K562 (cell line): ENCODE measurements around the gene POC1B. TPM values are rescaled to one million over a fixed set of nuclear protein-coding genes. Genes with fewer than 3 reads are reported as not detected.

Source experiments
- ATAC-seq: fragments of 200-7000 bp; cut with Tn5 transposase; 3 replicates; pipeline ENCODE4 v1.9.1; 2020; ENCODE audit warnings: moderate library complexity
- BruUV-seq: library from RNA; stranded (reverse); fragments of 400-500 nt; replicated peaks from 2 replicates; lab custom pipeline; 2021; lab: Mats Ljungman, UMichigan
- CTCF ChIA-PET: fragments of 300-600 bp; formaldehyde crosslinking; extraction: SDS; loops from one replicate; lab custom pipeline; 2021; ENCODE audit warnings: low intra/inter-chr PET ratio; lab: Yijun Ruan, JAX
- POLR2A ChIA-PET: fragments of 300-600, 350-650 bp; sonication (Branson Sonifier 250); formaldehyde crosslinking; extraction: SDS; loops from one replicate; lab custom pipeline; 2021; ENCODE audit warnings: antibody characterized with exemption, inconsistent platforms; lab: Yijun Ruan, JAX
- DNase-seq, 4 experiments: peaks; one replicate each; pipeline versions ENCODE4 v3.0.0 to v3.0.0-alpha.2; 2011 to 2018; ENCODE audit warnings: low spot score in 3 of 4, mixed read lengths in 3 of 4; ENCODE audit errors: extremely low read depth in 1 of 4
- FAIRE-seq: peaks from 2 replicates; lab custom pipeline; 2011; peaks lifted over from hg19 to GRCh38; lab: Jason Lieb, UNC
- H2AFZ ChIP-seq: 2 replicates; pipeline ENCODE4 v1.6.0; 2011; ENCODE audit warnings: low read depth, low read length, control low read depth, inconsistent platforms
- H3K27ac ChIP-seq: fragments of 200-600 bp; 3 replicates; pipeline ENCODE4 v1.8.0; 2011; ENCODE audit warnings: low read depth, mild to moderate bottlenecking, control low read depth, inconsistent platforms, low read length, moderate library complexity, mixed read lengths; ENCODE audit errors: extremely low read depth
- H3K27me3 ChIP-seq, 2 experiments: fragments of 300-600 bp in 1 of 2; 2 replicates in 1 of 2; 3 replicates in 1 of 2; pipeline versions ENCODE4 v1.6.0 to v1.8.0; 2011; ENCODE audit warnings: inconsistent platforms in 2 of 2, low read length in 2 of 2, mild to moderate bottlenecking in 1 of 2, mixed read lengths in 1 of 2, moderate library complexity in 1 of 2; ENCODE audit not compliant: control insufficient read depth in 2 of 2, insufficient read depth in 2 of 2
- H3K36me3 ChIP-seq: fragments of 300-600 bp; 3 replicates; pipeline ENCODE4 v1.8.0; 2011; ENCODE audit warnings: mild to moderate bottlenecking, low read length, inconsistent platforms; ENCODE audit not compliant: control insufficient read depth, insufficient read depth
- H3K4me1 ChIP-seq, 2 experiments: fragments of 200-600 bp in 1 of 2; replicated peaks in 1 of 2; 2 replicates in 1 of 2; 3 replicates in 1 of 2; pipeline versions ENCODE4 v1.5.1 to v1.8.0; 2011; ENCODE audit warnings: inconsistent platforms in 2 of 2, low read length in 2 of 2, mild to moderate bottlenecking in 1 of 2, mixed read lengths in 1 of 2, moderate library complexity in 1 of 2; ENCODE audit not compliant: control insufficient read depth in 2 of 2, insufficient read depth in 2 of 2
- H3K4me2 ChIP-seq: 2 replicates; pipeline ENCODE4 v1.6.1; 2011; ENCODE audit warnings: low read length, control low read depth, inconsistent platforms, mixed read lengths; ENCODE audit not compliant: insufficient read depth
- H3K4me3 ChIP-seq: fragments of 200-600 bp; sonication (generic), shearing (Covaris generic); 2 replicates; pipeline ENCODE4 v1.5.1; 2016; ENCODE audit warnings: control low read depth, inconsistent platforms
- H3K79me2 ChIP-seq: fragments of 200-600 bp; 3 replicates; pipeline ENCODE4 v1.8.0; 2011; ENCODE audit warnings: low read length, inconsistent platforms; ENCODE audit not compliant: control insufficient read depth, insufficient read depth
- H3K9ac ChIP-seq, 2 experiments: 2 replicates each; pipeline versions ENCODE4 v1.6.0 to v1.6.1; 2011; ENCODE audit warnings: low read depth in 2 of 2, low read length in 2 of 2, control low read depth in 1 of 2, inconsistent platforms in 1 of 2, mild to moderate bottlenecking in 1 of 2, mixed read lengths in 1 of 2; ENCODE audit not compliant: insufficient read depth in 1 of 2
- H3K9me1 ChIP-seq: one replicate; pipeline ENCODE4 v1.6.0; 2011; ENCODE audit warnings: inconsistent platforms, mild to moderate bottlenecking, low read length, moderate library complexity; ENCODE audit not compliant: control insufficient read depth, insufficient read depth
- H3K9me3 ChIP-seq: replicated peaks from 2 replicates; pipeline ENCODE4 v1.5.1; 2011; ENCODE audit warnings: low read depth, low read length, inconsistent platforms; ENCODE audit not compliant: control insufficient read depth, insufficient read depth
- H4K20me1 ChIP-seq: replicated peaks from 2 replicates; pipeline ENCODE4 v1.6.1; 2011; ENCODE audit warnings: low read length, inconsistent platforms, mixed read lengths; ENCODE audit not compliant: control insufficient read depth, insufficient read depth
- ELF2 ChIP-seq: fragments of 250-450 bp; sonication (Bioruptor Pico); IDR thresholded peaks from 2 replicates; pipeline ENCODE4 v1.5.0; 2021; ENCODE audit warnings: mild to moderate bottlenecking
- HMGN3 ChIP-seq: IDR thresholded peaks from 2 replicates; pipeline ENCODE4 v1.6.1; 2011; ENCODE audit warnings: borderline replicate concordance, low read depth, mild to moderate bottlenecking, mixed read lengths, low read length; ENCODE audit not compliant: insufficient read length; ENCODE audit errors: extremely low read depth
- MYC ChIP-seq, 2 experiments: fragments of 250-450 bp in 1 of 2; sonication (Bioruptor Pico) in 1 of 2; IDR thresholded peaks; 2 replicates each; pipeline versions ENCODE4 v1.5.1 to v1.6.1; 2012 to 2021; ENCODE audit warnings: low read depth in 2 of 2, borderline replicate concordance in 1 of 2, improper control_type of control experiment in 1 of 2, low read length in 1 of 2, mild to moderate bottlenecking in 1 of 2, moderate library complexity in 1 of 2
- POLR2B ChIP-seq: fragments of 450-650 bp; IDR thresholded peaks from 2 replicates; pipeline ENCODE4 v1.6.1; 2018; ENCODE audit warnings: low read depth; ENCODE audit not compliant: partially characterized antibody
- SAP30 ChIP-seq: fragments of 200-600 bp; sonication (generic); IDR thresholded peaks from 2 replicates; pipeline ENCODE4 v1.6.1; 2012; ENCODE audit warnings: borderline replicate concordance, low read depth, mild to moderate bottlenecking, moderate library complexity, low read length, control low read depth, inconsistent platforms; ENCODE audit not compliant: insufficient read depth, poor library complexity, severe bottlenecking
- SIN3B ChIP-seq: fragments of 450-650 bp; IDR thresholded peaks from 2 replicates; pipeline ENCODE4 v1.6.1; 2017; ENCODE audit warnings: low read depth, mild to moderate bottlenecking, moderate library complexity
- TCFL5 ChIP-seq: fragments of 250-450 bp; sonication (Bioruptor Pico); conservative IDR thresholded peaks from 2 replicates; pipeline ENCODE4 v1.6.1; 2021; ENCODE audit warnings: mild to moderate bottlenecking, moderate library complexity, matching md5 sums
- ZNF274 ChIP-seq: IDR thresholded peaks from 2 replicates; pipeline ENCODE4 v1.6.1; 2011; ENCODE audit warnings: low read depth, mild to moderate bottlenecking, low read length, moderate library complexity, borderline replicate concordance
- ZNF740 ChIP-seq, 3 experiments: fragments of 200-800 bp in 1 of 3; sonication (Bioruptor generic) in 1 of 3; sonication (generic) in 1 of 3; formaldehyde crosslinking in 1 of 3; IDR thresholded peaks; 2 replicates each; pipeline versions ENCODE4 v1.6.1 to v1.8.0; 2016 to 2022; ENCODE audit warnings: mild to moderate bottlenecking in 2 of 3, missing compliant biosample characterization in 2 of 3, missing genetic modification characterization in 2 of 3, missing genetic modification reagents in 1 of 3
- ZNF785 ChIP-seq: fragments of 250-450 bp; sonication (Bioruptor Pico); IDR thresholded peaks from 2 replicates; pipeline ENCODE4 v1.4.0; 2020; ENCODE audit warnings: mild to moderate bottlenecking
- WGBS: fragments of 100-300 bp; shearing (Covaris generic); methylation state at CpG from one replicate; pipeline ENCODE4 v1.1.6; 2016; ENCODE audit warnings: low coverage, mixed read lengths; ENCODE audit not compliant: insufficient coverage; ENCODE audit errors: missing lambda C conversion rate; 5-methylcytosine and 5-hydroxymethylcytosine counted together
- in situ Hi-C: fragments of 300-500 bp; cut with MboI; formaldehyde crosslinking; loops from 4 replicates; pipeline ENCODE4 v1.15.0; 2018; ENCODE audit warnings: inconsistent platforms, mixed read lengths
- intact Hi-C: fragments of 100-400 bp; cut with micrococcal nuclease; formaldehyde crosslinking; loops from 2 replicates; pipeline ENCODE4 v1.14.2; 2022
- polyA plus RNA-seq, 8 experiments: library from polyadenylated mRNA; depleted of rRNA in 4 of 8; stranded (reverse) in 5 of 8; unstranded in 3 of 8; fragments of >200 nt; fragmentation: Nextera tagmentation in 2 of 8; fragmentation: Illumina TruSeq in 1 of 8; extraction: Ambion mirVana in 2 of 8; extraction: Trizol in 1 of 8; gene quantifications; 2 replicates each; pipeline versions ENCODE4 v1.2.1 to v1.2.3, GENCODE V29; 2011 to 2014; ENCODE audit warnings: inconsistent platforms in 1 of 8, missing spikeins in 1 of 8
- total RNA-seq, 7 experiments: library from RNA; depleted of rRNA in 6 of 7; stranded (reverse); fragments of >200 nt in 6 of 7; fragmentation: Illumina TruSeq in 2 of 7; extraction: Trizol in 2 of 7; gene quantifications; 2 replicates each; pipeline versions ENCODE4 v1.2.1 to v1.2.3, GENCODE V29; 2011 to 2021; ENCODE audit warnings: low replicate concordance in 1 of 7
- TF ChIP-seq, protein P1 (sequence below), 3 experiments: IDR thresholded peaks in 2 of 3; conservative IDR thresholded peaks in 1 of 3; 2 replicates each; pipeline ENCODE4 v1.5.1; 2011 to 2012; ENCODE audit warnings: low read length in 3 of 3, mild to moderate bottlenecking in 3 of 3, control low read depth in 2 of 3, improper control_type of control experiment in 1 of 3, inconsistent platforms in 1 of 3, low read depth in 1 of 3, mixed read lengths in 1 of 3, moderate library complexity in 1 of 3; ENCODE audit not compliant: insufficient read depth in 2 of 3

Gene POC1B
- total and polyA plus RNA-seq, 9 of the 15 experiments (the other 6 are each of a cell fraction or from before 2014, with no cell fraction given), result 4.5 to 16.1 (median 10.4) TPM

- TF ChIP-seq POLR2B, result no peak
- no peak for TF ChIP-seq HMGN3
- no peak for DNase-seq
- Histone ChIP-seq H3K4me1 (no peaks in the 10 kb centered on the region), H3K79me2 (no peaks in the 10 kb centered on the region), H3K4me3 (no peak overlapping the region), H3K36me3 (no peaks in the 10 kb centered on the region), H3K27ac (no peak overlapping the region), H3K9me3 (no peaks in the 10 kb centered on the region), H3K9ac (no peak overlapping the region), H4K20me1 (no peaks in the 10 kb centered on the region), H2AFZ (no peak overlapping the region), H3K4me2 (no peak overlapping the region), H3K27me3 (no peaks in the 10 kb centered on the region), H3K9me1 (no peaks in the 10 kb centered on the region)
- 0% methylated on average over 1 of the region's 1 CpG for WGBS
- in situ Hi-C loops, result no loop called here
- no peak for FAIRE-seq
- POLR2A ChIA-PET, result interaction anchor here (0.5 to 1.7 kb wide), 3 partner anchors 8 to 30 kb away, joined by 3 to 5 read pairs (median 4); no protein-coding TSS in a partner anchor
- intact Hi-C loops, result no loop called here
- no peak for ATAC-seq
- no TSS peak for BruUV-seq
- CTCF ChIA-PET, result interaction anchor here (0.6 kb wide), 1 partner anchor 232 kb away, joined by 4 read pairs; no protein-coding TSS in a partner anchor
These were observed 26.5 kb upstream of the POC1B start for GRCh38 chr12:89552376-89552775.

DNA sequence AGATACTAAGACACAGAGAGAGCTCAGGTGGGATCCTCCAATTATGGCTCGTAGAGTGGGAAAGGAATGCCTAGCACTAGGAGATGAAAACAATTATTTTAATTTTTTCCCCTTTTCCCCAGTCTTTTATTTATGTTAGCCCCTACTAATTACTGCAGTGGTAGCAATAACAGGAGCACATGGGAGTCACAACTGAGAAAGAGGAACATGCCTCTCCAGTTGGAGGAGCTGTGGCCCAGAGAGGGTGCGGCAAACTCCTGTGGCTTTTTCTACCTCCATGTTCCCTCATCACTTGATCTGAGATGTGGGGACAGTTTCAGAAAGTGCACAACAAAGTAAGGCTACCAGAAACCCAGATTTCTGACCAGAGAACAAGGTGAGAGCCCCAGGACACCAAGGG, 25.9 kb upstream of the POC1B start:
- H3K9me1 ChIP-seq, result no peaks in the 10 kb centered on the region
- 74% methylated on average over 2 of the region's 2 CpGs for WGBS
- ChIA-PET CTCF (interaction anchor here (0.6 kb wide), 1 partner anchor 232 kb away, joined by 4 read pairs; no protein-coding TSS in a partner anchor), POLR2A (interaction anchor here (0.8 kb wide), 1 partner anchor 8 kb away, joined by 3 read pairs; no protein-coding TSS in a partner anchor)
- H3K9me3 ChIP-seq, result no peaks in the 10 kb centered on the region
- no peaks in the 10 kb centered on the region for H4K20me1 ChIP-seq
- intact Hi-C loops (no loop called here), in situ Hi-C loops (no loop called here)
- ATAC-seq (peak; percentile 86), DNase-seq (no peak), FAIRE-seq (no peak)
- H2AFZ ChIP-seq, result peak overlapping the region; percentile 51
- no peaks in the 10 kb centered on the region for H3K36me3 ChIP-seq
- H3K27me3 ChIP-seq, result no peaks in the 10 kb centered on the region
- no TSS peak for BruUV-seq
- H3K27ac ChIP-seq, result no peak overlapping the region
- no peak overlapping the region for H3K4me3 ChIP-seq
- no peaks in the 10 kb centered on the region for H3K79me2 ChIP-seq
- H3K4me2 ChIP-seq, result no peak overlapping the region
- H3K9ac ChIP-seq, result no peak overlapping the region
- no peaks in the 10 kb centered on the region; a peak in 1 of 5 replicates for H3K4me1 ChIP-seq
- TF ChIP-seq, protein P1, sequence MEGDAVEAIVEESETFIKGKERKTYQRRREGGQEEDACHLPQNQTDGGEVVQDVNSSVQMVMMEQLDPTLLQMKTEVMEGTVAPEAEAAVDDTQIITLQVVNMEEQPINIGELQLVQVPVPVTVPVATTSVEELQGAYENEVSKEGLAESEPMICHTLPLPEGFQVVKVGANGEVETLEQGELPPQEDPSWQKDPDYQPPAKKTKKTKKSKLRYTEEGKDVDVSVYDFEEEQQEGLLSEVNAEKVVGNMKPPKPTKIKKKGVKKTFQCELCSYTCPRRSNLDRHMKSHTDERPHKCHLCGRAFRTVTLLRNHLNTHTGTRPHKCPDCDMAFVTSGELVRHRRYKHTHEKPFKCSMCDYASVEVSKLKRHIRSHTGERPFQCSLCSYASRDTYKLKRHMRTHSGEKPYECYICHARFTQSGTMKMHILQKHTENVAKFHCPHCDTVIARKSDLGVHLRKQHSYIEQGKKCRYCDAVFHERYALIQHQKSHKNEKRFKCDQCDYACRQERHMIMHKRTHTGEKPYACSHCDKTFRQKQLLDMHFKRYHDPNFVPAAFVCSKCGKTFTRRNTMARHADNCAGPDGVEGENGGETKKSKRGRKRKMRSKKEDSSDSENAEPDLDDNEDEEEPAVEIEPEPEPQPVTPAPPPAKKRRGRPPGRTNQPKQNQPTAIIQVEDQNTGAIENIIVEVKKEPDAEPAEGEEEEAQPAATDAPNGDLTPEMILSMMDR (IDR thresholded peaks at IDR 0.05 in 2 of 3, conservative IDR thresholded peaks at IDR 0.05 in 1 of 3; ENCODE audit: insufficient read depth in 2 of 3, low read depth in 1 of 3, low read length in 3 of 3), result peak in 1 of 3 experiments; percentile 48; a peak in 2 of 6 replicates
- no peak for TF ChIP-seq ELF2 (CRISPR knock-in tag)
- TF ChIP-seq MYC (IDR thresholded peaks at IDR 0.05; ENCODE audit: low read depth, low read length), result 0 out of 2 replicates have a peak, but pooled peaks have one; percentile 12
- TF ChIP-seq MYC (CRISPR knock-in tag; IDR thresholded peaks at IDR 0.05; ENCODE audit: borderline replicate concordance, low read depth), result no peak
- TF ChIP-seq SIN3B, result no peak
- no peak for TF ChIP-seq ZNF740 (CRISPR knock-in tag; IDR thresholded peaks at IDR 0.05)
- TF ChIP-seq ZNF740 (tag; IDR thresholded peaks at IDR 0.05), result no peak
- no peak for TF ChIP-seq ZNF785 (CRISPR knock-in tag)
- TF ChIP-seq TCFL5 (CRISPR knock-in tag), result no peak
- no peak for TF ChIP-seq SAP30
- TF ChIP-seq ZNF274, result no peak
